Natural killer cell (primary cell): ENCODE data around the gene GLI1. TPM values are rescaled to one million over a fixed set of nuclear protein-coding genes. Genes with fewer than 3 reads are reported as not detected.
A peak's percentile ranks its signal among the peaks of the same experiment; 100 is the strongest.
"Not testable (repeated sequence)": the region's sequence is repeated elsewhere in the genome, so short reads cannot be mapped to it uniquely, and the experiment has no call there.

Experiments
- ATAC-seq, 3 donors: fragments of 150-1000 bp in 2 of 3; fragments of 200-7000 bp in 1 of 3; cut with Tn5 transposase; 1 replicate in 1 of 3; 2 replicates in 2 of 3; pipeline ENCODE4 v1.10.0; 2021; ENCODE audit warnings: mild to moderate bottlenecking in 2 of 3, moderate library complexity in 2 of 3
- DNase-seq, 2 donors: peaks; one replicate each; pipeline versions ENCODE4 v3.0.0 to v3.0.0-alpha.2; 2013 to 2021; ENCODE audit warnings: mixed read lengths in 1 of 2
- H3K27ac ChIP-seq: one replicate; pipeline ENCODE4 v1.5.1; 2013; ENCODE audit warnings: mild to moderate bottlenecking, low read length
- H3K27me3 ChIP-seq: one replicate; pipeline ENCODE4 v1.6.1; 2013; ENCODE audit warnings: low read length; ENCODE audit not compliant: control insufficient read depth, insufficient read depth
- H3K36me3 ChIP-seq: one replicate; pipeline ENCODE4 v1.6.1; 2013; ENCODE audit warnings: low read length; ENCODE audit not compliant: control insufficient read depth, insufficient read depth
- H3K4me1 ChIP-seq: one replicate; pipeline ENCODE4 v1.6.1; 2013; ENCODE audit warnings: low read length; ENCODE audit not compliant: control insufficient read depth, insufficient read depth
- H3K4me3 ChIP-seq: one replicate; pipeline ENCODE4 v1.5.1; 2013; ENCODE audit warnings: low read length
- H3K9me3 ChIP-seq: one replicate; pipeline ENCODE4 v1.6.1; 2013; ENCODE audit warnings: low read length; ENCODE audit not compliant: control insufficient read depth, insufficient read depth
- H3K27ac Mint-ChIP-seq, 2 donors: one replicate each; pipeline ENCODE4 v1.8.0; 2022; ENCODE audit warnings: mild to moderate bottlenecking in 2 of 2, mixed read lengths in 2 of 2, moderate library complexity in 1 of 2
- H3K27me3 Mint-ChIP-seq, 2 donors: one replicate each; pipeline ENCODE4 v1.8.0; 2022; ENCODE audit warnings: low read depth in 2 of 2, mixed read lengths in 2 of 2
- H3K36me3 Mint-ChIP-seq: one replicate; pipeline ENCODE4 v1.8.0; 2022; ENCODE audit warnings: mixed read lengths
- H3K4me1 Mint-ChIP-seq, 2 donors: one replicate each; pipeline ENCODE4 v1.8.0; 2022; ENCODE audit warnings: mixed read lengths in 2 of 2
- H3K4me3 Mint-ChIP-seq: one replicate; pipeline ENCODE4 v1.8.0; 2022; ENCODE audit warnings: mild to moderate bottlenecking, moderate library complexity, mixed read lengths
- H3K9me3 Mint-ChIP-seq, 2 donors: one replicate each; pipeline ENCODE4 v1.8.0; 2022; ENCODE audit warnings: mixed read lengths in 2 of 2
- WGBS: methylation state at CpG from one replicate; pipeline ENCODE4 v1.1.7; 2013; ENCODE audit warnings: missing lambda C conversion rate; ENCODE audit not compliant: insufficient coverage; 5-methylcytosine and 5-hydroxymethylcytosine counted together
- intact Hi-C: fragments of 100-400 bp; cut with micrococcal nuclease; formaldehyde crosslinking; loops from one replicate; pipeline ENCODE4 v1.14.2; 2022
- total RNA-seq, 4 donors: library from RNA; stranded (reverse); fragments of 120-200 nt in 1 of 4; gene quantifications; one replicate each; pipeline versions ENCODE4 v1.2.3 to v1.2.4, GENCODE V29; 2013 to 2022
- TF ChIP-seq, protein P1 (sequence below): fragments of 200-600 bp; IDR thresholded peaks from one replicate; pipeline ENCODE4 v1.8.0; 2022; ENCODE audit warnings: antibody characterized with exemption

Gene GLI1
- total RNA-seq = 1 to 10 TPM in 1 of 3 donors, under 1 TPM in 2; 0.50 to 1.4 (median 0.99) TPM
- 0.77 TPM for total RNA-seq (2013)

DNA sequence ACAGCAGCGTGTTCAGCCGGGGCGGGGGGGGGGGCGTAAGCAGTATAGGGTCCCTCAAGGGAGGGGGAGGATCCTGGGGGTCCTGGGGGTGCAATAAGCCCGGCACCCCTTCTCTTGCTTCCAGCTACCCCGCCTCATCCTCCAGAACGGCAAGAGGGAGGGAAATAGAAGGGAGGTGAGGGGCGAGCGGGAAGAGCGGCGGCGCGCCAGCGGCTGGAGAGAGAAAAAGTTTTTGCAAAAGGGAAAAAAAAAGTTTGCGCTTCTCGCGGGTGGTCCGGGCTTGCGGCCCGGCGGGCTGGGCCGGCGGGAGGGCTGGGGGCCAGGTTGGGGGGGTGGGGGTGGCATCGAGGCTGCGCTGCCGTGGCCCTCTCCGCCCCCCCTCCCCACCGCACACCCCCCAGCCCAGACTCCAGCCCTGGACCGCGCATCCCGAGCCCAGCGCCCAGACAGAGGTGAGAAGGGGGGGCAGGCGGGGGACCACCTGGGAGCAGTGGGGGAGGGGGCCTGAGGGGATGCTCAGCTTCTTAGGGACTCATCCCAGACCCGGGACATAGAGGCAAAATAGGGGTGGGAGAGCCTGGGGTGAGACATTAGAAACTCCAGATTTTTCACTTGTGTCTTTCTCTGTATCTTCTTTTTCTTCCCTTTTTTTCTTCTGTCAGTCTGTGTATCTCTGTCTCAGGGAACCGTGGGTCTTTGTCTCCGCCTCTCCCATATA, at the start of gene GLI1:
TSS of gene GLI1 (plus strand) at position 36 of the 718 bp plus-strand sequence. CDS start 3,907 bp downstream, outside the sequence.
- Histone ChIP-seq H3K4me1 (peaks cover 52% of the 10 kb centered on the region), H3K9me3 (no peaks in the 10 kb centered on the region), H3K27me3 (peaks cover 6% of the 10 kb centered on the region), H3K36me3 (no peaks in the 10 kb centered on the region), H3K4me3 (peak within 1 kb of the TSS; percentile 73), H3K27ac (peak within 1 kb of the TSS; percentile 76)
- ATAC-seq (no peak), DNase-seq (peak in 1 of 2 donors; percentile 35)
- peak within 1 kb of the TSS; percentile 94 to 96 for H3K27ac Mint-ChIP-seq
- intact Hi-C loops = loop anchor here (1.0 to 2.0 kb wide), 2 partner anchors 29 to 162 kb away; partner anchors contain the start of gene R3HDM2
- H3K4me1 Mint-ChIP-seq = peaks cover 50 to 59% of the 10 kb centered on the region in 2 donors
- no peaks in the 10 kb centered on the region for H3K9me3 Mint-ChIP-seq
- peak within 1 kb of the TSS; percentile 95 for H3K4me3 Mint-ChIP-seq
- TF ChIP-seq, protein P1, sequence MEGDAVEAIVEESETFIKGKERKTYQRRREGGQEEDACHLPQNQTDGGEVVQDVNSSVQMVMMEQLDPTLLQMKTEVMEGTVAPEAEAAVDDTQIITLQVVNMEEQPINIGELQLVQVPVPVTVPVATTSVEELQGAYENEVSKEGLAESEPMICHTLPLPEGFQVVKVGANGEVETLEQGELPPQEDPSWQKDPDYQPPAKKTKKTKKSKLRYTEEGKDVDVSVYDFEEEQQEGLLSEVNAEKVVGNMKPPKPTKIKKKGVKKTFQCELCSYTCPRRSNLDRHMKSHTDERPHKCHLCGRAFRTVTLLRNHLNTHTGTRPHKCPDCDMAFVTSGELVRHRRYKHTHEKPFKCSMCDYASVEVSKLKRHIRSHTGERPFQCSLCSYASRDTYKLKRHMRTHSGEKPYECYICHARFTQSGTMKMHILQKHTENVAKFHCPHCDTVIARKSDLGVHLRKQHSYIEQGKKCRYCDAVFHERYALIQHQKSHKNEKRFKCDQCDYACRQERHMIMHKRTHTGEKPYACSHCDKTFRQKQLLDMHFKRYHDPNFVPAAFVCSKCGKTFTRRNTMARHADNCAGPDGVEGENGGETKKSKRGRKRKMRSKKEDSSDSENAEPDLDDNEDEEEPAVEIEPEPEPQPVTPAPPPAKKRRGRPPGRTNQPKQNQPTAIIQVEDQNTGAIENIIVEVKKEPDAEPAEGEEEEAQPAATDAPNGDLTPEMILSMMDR = no peak
- H3K36me3 Mint-ChIP-seq = no peaks in the 10 kb centered on the region
- WGBS = under 1% methylated on average over 25 of the region's 36 CpGs
- H3K27me3 Mint-ChIP-seq = peaks cover 0 to 15% of the 10 kb centered on the region in 2 donors

- intact Hi-C loops = no loop called here
- no peak for DNase-seq
- Histone ChIP-seq H3K36me3 (no peaks in the 10 kb centered on the region), H3K27me3 (no peaks in the 10 kb centered on the region), H3K9me3 (no peaks in the 10 kb centered on the region), H3K4me3 (no peak overlapping the region), H3K27ac (no peak overlapping the region), H3K4me1 (no peaks in the 10 kb centered on the region)
- TF ChIP-seq, protein P1 = no peak
- Mint-ChIP-seq H3K27me3 (no peaks in the 10 kb centered on the region), H3K36me3 (no peaks in the 10 kb centered on the region), H3K27ac (no peak overlapping the region), H3K9me3 (no peaks in the 10 kb centered on the region), H3K4me3 (no peak overlapping the region), H3K4me1 (peaks cover 17 to 26% of the 10 kb centered on the region in 2 donors)
- WGBS = 95% methylated on average over 4 of the region's 4 CpGs
- ATAC-seq = no peak
Observed at GRCh38 chr12:57410534-57410933, 49.1 kb upstream of the GLI1 start.

GRCh38 chr12:57414160-57414559, 45.4 kb upstream of the GLI1 start:
- H3K27me3 ChIP-seq, intact Hi-C loops, H3K27me3 Mint-ChIP-seq, ATAC-seq, H3K36me3 ChIP-seq, H3K27ac Mint-ChIP-seq, H3K4me3 Mint-ChIP-seq, DNase-seq, H3K36me3 Mint-ChIP-seq, H3K9me3 ChIP-seq, H3K27ac ChIP-seq, H3K9me3 Mint-ChIP-seq, H3K4me3 ChIP-seq, H3K4me1 ChIP-seq: not testable (repeated sequence)
- WGBS = 85% methylated on average over 6 of the region's 6 CpGs
- peaks cover 26 to 34% of the 10 kb centered on the region in 2 donors for H3K4me1 Mint-ChIP-seq

DNA sequence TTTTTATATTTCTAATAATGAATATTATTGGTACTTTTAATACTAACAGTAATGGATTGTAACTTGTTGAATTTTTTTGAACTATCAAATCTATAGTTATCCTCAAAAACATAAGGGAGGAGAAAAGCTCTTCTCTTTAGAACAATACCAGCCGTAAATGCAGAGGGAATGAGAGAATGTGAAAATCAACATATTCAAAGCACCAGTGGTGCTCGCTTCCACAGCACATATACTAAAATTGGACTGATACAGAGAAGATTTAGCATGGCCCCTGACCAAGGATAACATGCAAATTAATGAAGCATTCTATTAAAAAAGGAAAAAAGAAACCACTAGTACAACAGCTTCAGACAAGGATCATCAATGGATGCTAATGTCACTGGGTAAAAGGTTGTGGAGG, 44.5 kb upstream of the GLI1 start:
- Histone ChIP-seq H3K27me3 (no peaks in the 10 kb centered on the region), H3K27ac (no peak overlapping the region), H3K9me3 (no peaks in the 10 kb centered on the region), H3K36me3 (peaks cover 3% of the 10 kb centered on the region), H3K4me3 (no peak overlapping the region), H3K4me1 (no peaks in the 10 kb centered on the region)
- DNase-seq = no peak
- intact Hi-C loops = no loop called here
- no peak for ATAC-seq
- no peaks in the 10 kb centered on the region for H3K9me3 Mint-ChIP-seq
- no peak overlapping the region for H3K4me3 Mint-ChIP-seq
- H3K27me3 Mint-ChIP-seq = no peaks in the 10 kb centered on the region
- 100% methylated on average over 1 of the region's 2 CpGs for WGBS
- H3K27ac Mint-ChIP-seq = peak overlapping the region; percentile 47 to 56
- H3K4me1 Mint-ChIP-seq = peaks cover 33 to 34% of the 10 kb centered on the region in 2 donors
- TF ChIP-seq, protein P1 = no peak
- no peaks in the 10 kb centered on the region for H3K36me3 Mint-ChIP-seq
